Right ventricle myocardium inferior (tissue), 1 donor: ENCODE results near the gene ACTBL2. TPM values are rescaled to one million over a fixed set of nuclear protein-coding genes. Genes with fewer than 3 reads are reported as not detected.
"Not testable (repeated sequence)": the region's sequence is repeated elsewhere in the genome, so short reads cannot be mapped to it uniquely, and the experiment has no call there.

ENCODE experiments used
- ATAC-seq: fragments of 200-7000 bp; cut with Tn5 transposase; one replicate; pipeline ENCODE4 v1.9.1; 2020; ENCODE audit warnings: mild to moderate bottlenecking, moderate library complexity
- DNase-seq: peaks from one replicate; pipeline ENCODE4 v3.0.0; 2021; ENCODE audit errors: missing footprints
- intact Hi-C: fragments of 100-400 bp; cut with DNase I; formaldehyde crosslinking; loops from one replicate; pipeline ENCODE4 v1.11.0; 2022
- long read RNA-seq: library from polyadenylated mRNA; unstranded; transcript quantifications from one replicate; pipeline ENCODE4 v2.0.0, GENCODE V29; 2021
- total RNA-seq: library from RNA; stranded (reverse); fragmentation: NEBNext Ultra II Directional; extraction: Animal tissue kit (Norgen Biotek cat#: 25700); gene quantifications from one replicate; pipeline ENCODE4 v1.2.1, GENCODE V29; 2021
- donor health status: DM: no; HTN: yes; CAD: no; lungs with severe emphysema.

ACTBL2 gene
- total RNA-seq = not detected
- long read RNA-seq = 0 reads

DNA sequence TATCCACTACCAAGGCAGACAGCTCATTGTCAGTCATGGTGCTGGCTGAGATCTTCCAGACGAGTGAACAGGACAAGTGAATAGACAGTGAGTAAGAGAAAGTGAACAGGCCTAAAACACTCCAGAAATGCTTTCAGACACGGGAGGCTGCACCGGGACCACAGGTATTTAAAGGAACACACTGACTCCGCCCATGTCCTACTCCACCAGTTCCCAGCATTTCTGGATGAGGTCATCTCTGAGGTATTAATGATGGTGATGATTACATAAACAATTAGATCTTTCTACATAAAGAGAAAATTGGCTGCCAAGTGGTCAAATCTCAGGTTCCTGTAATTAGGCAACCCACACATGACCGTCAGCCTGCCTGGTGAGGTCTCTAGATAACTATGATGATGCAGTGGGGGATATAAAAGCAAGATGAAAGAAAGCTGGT lies at the start of gene ACTBL2:
TSS of gene ACTBL2 (minus strand) at position 141 of the 436 bp plus-strand sequence. CDS start at position 37, 104 bp downstream.
- ATAC-seq = no peak
- no peak for DNase-seq
- intact Hi-C loops = no loop called here

DNA sequence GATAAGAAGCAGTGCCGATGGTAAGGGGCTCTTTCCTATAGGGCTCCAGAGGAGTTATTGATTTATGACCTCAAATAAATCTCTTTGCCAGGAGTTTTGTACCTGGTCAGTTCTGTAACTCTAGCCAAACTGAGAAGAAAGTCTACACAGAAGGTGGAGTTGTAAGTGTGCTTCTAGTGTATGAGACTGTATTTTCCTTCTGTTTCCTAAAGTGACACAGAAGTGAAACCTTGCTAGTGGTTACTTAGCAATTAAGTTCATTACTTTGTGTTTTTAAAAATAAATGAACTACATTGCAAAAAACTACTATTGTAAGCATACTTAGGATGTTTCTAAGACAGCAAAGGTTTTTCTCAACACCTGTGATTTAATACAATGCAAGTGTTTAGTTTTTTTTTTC lies 48.7 kb upstream of the ACTBL2 start:
- intact Hi-C loops = no loop called here
- DNase-seq = no peak
- ATAC-seq = no peak

DNA sequence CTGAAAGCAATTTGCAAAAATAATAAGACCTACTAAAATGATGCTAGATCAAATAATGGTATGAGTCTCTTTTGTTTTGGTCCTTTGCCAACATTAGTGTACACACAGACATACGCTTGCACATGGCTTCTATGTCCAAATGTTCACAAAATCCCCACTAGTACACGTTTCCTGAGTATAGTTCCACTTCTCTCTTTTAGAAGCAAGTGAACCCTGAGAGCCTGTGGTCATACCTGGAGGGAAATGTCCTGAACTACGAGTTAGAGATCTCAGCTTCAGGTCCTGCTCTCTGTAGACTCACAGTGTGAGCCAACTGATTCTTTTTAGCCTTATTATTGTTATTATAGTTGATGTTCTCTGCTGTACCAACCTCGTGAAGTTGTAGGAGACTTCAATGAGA lies 47.3 kb upstream of the ACTBL2 start:
- ATAC-seq = no peak
- no peak for DNase-seq
- intact Hi-C loops = no loop called here

DNA sequence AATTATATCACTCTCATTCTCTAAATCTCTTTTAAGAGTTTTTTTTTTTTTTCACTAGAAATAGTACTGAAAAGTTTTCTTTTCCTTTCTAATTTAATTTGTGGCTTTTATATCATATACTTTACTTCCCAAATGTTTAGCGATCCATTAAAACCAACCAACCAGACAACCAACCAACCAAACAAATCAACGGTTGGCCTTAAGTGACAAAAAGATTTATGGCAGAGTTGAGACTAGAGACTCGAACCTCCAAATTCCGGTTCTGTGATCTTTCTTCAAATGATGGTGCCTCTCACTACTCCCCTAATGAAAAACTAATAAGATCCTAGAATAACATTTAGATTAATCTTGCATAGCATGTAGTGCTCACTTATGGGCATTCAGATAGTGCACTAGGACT lies 45.3 kb upstream of the ACTBL2 start:
- ATAC-seq (no peak), DNase-seq (no peak)
- intact Hi-C loops = no loop called here

DNA sequence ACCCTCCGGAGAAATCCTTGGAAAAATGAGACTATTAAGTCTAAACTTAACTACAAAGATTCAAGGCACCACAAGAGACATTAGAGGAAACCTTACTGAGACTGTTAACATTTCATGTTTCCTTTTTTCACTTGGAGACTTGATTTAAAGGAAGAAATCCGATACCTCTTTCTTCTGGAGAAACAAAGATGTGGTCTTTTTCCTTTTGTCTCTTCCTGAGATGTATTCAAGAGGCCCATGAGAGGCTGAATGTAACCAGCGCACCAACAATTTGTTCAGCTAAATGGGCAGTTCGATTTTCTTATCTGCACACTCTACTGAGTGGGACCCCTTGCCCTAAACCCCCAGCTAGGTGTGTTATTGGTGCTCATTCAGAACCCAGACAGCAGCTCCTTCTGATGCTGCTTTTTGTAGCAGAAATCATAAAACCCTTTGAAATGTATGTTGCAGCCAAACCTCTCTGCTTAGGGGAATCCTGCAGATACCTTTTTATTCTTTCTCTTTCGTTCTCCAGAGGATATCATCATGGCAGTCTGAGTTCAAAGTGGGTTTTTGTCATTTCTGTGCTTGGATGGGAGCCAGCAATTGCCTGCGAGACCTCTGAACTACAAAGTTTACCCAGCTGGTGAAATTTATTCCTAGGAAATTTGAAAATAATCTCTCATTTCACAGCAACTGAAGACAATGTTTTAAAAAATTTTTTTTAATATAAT lies 41.9 kb upstream of the ACTBL2 start:
- DNase-seq (no peak), ATAC-seq (no peak)
- intact Hi-C loops = no loop called here

DNA sequence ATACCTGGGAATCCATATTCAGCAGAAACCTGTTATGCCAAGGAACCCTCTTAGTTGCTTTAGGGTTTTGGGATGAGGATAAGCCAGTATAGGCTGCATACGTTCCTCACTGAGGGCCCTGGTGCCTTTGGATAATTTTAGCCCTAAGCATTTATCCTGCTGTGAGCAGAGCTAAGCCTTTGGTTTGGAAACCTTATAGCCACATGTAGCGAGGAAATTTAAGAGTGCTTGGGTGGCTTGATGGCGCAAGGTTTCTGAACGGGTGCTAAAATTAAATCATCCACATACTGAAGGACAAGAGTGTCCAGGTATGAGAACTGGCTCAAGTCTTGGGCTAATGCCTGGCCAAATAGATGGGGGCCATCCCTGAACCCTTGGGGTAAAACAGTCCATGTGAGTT lies 39.9 kb upstream of the ACTBL2 start:
- intact Hi-C loops, ATAC-seq: not testable (repeated sequence)

DNA sequence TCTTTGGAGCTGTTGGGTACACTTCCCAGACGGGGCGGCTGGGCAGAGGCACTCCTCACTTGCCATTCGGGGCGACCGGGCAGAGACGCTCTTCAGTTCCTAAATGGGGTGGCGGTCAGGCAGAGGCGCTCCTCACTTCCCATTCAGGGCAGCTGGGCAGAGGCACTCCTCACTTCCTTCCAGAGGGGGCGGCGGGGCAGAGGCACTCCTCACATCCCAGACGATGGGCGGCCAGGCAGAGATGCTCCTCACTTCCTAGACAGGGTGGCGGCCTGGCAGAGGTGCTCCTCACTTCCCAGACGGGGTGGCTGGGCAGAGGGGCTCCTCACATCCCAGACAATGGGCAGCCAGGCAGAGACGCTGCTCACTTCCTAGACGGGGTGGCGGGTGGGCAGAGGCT lies 35.8 kb upstream of the ACTBL2 start:
- intact Hi-C loops, ATAC-seq, DNase-seq: not testable (repeated sequence)

More for the DNA sequence above, 39.9 kb upstream of the ACTBL2 start:
- not testable (repeated sequence) for DNase-seq

DNA sequence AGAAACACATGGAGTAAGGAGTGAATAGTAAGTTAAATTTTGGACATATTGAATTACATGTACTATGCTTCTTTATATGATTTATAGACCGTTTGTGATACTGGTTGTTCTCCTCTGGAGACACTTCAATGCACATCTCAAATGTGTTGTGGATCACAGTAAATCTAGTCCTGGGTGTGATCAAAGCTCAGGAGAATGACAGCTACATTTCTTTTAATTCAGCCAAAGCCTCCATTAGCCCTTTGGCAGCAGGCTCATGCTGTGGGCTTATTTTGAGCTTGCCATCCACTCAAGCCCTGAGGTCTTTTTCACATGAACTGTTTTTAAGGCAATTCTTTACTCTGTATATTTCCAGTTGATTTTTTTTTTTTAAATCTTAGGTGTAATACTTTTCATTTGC lies 34.6 kb upstream of the ACTBL2 start:
- intact Hi-C loops = no loop called here
- no peak for ATAC-seq
- DNase-seq = no peak

DNA sequence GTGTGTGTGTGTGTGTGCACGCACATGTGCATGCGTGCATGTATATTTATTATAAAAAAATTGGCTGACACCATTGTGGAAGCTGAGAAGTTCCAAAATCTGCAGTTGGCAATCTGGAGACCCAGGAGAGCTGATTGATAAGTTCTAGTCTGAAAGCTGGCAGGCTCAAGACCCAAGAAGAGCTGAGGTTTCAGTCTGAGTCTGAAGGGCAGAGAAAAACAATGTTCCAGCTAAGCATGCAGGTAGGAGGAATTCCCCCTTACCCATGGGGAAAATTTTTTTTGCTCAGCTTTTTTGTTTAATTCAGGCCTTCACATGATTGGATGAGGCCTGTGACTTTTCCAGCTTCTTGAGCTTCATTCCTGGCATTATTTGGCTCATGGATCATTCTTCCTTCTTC lies 31.2 kb upstream of the ACTBL2 start:
- no peak for ATAC-seq
- DNase-seq = no peak
- intact Hi-C loops = no loop called here

DNA sequence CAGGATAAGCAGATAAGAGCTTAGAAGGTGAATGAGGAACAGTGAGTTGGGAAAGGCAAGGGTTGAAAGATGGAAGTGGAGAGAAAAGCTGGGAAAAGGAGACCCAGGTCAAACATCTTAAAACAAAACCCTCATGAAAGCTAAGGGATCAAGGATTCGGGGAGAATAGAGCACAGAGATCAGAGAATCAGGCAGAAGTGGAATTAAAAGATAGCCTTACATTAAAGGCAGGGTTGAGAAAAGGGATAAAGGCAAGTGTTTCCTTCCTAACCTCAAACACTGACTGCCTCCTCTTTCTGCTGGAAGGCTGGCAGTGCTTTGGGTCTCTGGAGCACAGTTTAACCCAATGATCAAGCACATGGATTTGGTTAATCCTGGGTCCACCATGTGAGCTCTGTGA lies 28.7 kb upstream of the ACTBL2 start:
- DNase-seq (no peak), ATAC-seq (no peak)
- intact Hi-C loops = no loop called here

DNA sequence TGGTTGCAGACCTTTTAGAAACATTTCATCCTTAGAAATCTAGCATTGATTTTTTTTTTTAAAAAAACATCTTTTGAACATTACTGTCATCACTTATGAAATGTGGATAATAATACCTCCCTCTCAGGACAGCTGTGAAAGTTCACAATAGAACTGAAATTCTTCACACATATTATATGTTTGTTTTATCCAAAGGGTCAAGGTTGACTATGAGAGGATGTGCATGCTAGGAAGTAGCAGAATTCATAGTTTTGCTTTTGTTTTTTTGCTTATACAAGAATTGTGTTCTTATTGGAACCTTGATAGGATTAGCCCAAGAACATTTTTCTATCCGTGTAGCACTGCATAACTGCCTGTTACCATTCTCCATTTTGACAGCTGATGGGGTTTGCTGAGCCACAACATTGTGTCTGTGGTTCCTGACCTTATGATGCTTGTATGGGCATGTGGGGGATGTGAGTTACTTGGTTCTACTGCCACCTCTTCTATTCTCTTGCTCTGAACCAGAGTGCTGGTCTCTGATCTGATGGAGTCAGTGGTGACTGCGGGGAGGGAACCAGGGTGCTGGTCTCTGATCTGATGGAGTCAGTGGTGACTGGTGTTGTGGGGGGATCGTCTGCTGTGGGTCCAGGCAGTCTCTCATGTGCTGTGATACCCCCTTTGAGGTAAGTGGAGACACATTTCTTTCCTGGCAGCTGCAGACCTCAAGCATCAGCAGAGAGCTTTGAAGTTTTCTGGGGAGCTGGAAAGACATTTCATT lies 27.1 kb upstream of the ACTBL2 start:
- ATAC-seq (no peak), DNase-seq (no peak)
- intact Hi-C loops = loop anchor here (10.0 kb wide), 1 partner anchor 185 kb away; no protein-coding TSS in a partner anchor

DNA sequence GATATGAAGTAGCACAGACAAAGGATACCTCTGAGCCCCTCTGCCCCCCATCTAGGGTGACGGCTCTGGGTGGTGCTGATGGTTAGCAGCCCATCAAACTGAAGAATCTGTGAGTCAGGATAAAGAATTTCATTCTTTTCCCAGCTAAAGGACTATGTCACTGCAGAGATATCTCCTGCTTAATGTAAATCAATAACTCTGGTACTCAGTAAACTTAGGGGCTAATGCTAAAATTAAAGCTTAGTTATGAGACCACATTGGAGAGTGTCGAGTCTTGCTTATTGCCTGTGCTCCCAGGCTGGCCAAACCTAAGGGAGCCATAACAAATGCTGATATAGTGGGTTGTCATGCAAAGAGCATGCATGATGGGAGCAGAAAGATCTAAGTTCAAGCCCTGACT lies 25.6 kb upstream of the ACTBL2 start:
- intact Hi-C loops = loop anchor here (10.0 kb wide), 1 partner anchor 187 kb away; no protein-coding TSS in a partner anchor

DNA sequence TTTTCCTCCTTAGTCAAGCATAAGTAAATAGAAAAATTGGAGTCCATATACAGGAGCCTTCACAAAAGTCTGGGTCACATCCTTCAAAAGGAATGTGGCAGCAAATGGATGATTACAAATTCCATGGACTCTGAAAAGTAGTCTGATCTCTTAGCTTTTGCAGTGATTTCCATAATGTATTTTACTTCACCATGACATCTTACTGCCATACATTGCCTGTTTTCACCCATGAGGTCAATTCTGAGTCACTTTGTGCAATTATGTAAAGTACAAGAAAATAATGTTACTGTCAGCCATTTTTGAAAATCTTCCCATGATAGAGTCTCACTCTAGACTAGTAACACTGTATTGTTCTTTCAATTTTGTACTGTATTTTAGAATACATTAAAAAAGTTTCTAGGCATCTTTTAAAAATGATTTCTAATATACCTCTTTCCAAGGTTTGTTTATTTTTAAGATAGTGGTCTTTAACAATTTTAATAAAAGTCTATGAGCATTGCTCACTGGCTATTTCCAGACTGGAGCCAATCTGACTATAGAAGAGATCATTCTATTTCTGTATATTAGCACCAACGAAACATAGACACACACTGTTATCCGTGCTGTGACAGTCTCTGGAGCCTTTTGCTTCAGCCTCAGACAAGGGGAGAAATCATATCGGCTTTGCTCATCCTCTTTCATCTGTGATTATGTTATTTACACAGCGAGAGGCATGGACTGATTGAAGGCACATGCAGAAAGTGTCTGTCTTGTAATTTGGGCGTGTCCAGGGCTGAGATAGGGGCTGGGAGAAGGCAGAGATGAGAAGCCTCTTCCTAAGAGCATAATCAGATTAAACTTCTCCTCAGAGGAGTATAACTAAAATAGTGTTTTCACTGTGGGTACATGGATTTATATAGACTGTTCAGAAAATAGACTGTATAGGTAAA lies 22.9 kb upstream of the ACTBL2 start:
- no peak for ATAC-seq
- intact Hi-C loops = loop anchor here (10.0 kb wide), 1 partner anchor 189 kb away; no protein-coding TSS in a partner anchor

More for the DNA sequence above, 25.6 kb upstream of the ACTBL2 start:
- DNase-seq (no peak), ATAC-seq (no peak)

DNA sequence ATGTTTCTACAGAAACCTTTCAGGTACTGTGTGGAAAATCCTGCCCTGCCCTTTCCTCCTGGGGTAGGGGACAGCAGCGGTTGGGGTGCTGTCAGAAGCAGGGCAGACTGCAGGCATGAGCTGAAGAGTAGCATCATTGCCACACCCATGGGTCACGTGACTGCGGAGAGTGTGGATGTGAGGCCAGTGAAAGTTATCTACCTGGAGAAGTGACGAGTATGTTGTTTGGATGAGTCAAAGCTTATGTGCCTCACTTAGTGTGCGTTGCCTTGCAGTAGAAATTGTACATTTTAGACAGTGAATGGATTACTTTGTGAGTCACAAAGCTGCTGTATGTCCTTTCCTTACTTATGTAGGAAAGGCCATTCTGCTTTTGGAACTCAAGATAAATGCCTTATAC lies 21.7 kb upstream of the ACTBL2 start:
- intact Hi-C loops = loop anchor here (10.0 kb wide), 1 partner anchor 190 kb away; no protein-coding TSS in a partner anchor
- DNase-seq (no peak), ATAC-seq (no peak)

More for the DNA sequence above, 22.9 kb upstream of the ACTBL2 start:
- DNase-seq = no peak

DNA sequence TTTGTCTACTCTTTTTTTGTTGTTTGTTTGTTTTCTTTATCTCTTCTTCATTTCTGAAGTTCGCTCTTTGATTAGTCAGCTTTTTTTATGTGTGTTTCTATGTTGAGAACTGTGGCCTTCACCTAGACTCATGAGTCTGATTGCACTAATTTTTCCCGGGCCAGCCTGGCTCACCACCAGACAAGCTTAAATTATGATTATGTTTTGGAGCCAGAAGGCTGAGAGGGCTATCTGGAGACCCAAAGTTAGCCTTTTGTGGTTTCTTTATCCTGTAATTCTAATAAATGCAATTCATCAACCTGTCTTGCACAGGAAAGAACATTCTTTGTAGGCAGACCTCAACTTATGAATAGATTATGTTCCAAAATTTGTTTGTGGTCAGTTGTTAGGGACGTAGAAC lies 20.8 kb upstream of the ACTBL2 start:
- DNase-seq (no peak), ATAC-seq (no peak)
- intact Hi-C loops = loop anchor here (10.0 kb wide), 1 partner anchor 191 kb away; no protein-coding TSS in a partner anchor

DNA sequence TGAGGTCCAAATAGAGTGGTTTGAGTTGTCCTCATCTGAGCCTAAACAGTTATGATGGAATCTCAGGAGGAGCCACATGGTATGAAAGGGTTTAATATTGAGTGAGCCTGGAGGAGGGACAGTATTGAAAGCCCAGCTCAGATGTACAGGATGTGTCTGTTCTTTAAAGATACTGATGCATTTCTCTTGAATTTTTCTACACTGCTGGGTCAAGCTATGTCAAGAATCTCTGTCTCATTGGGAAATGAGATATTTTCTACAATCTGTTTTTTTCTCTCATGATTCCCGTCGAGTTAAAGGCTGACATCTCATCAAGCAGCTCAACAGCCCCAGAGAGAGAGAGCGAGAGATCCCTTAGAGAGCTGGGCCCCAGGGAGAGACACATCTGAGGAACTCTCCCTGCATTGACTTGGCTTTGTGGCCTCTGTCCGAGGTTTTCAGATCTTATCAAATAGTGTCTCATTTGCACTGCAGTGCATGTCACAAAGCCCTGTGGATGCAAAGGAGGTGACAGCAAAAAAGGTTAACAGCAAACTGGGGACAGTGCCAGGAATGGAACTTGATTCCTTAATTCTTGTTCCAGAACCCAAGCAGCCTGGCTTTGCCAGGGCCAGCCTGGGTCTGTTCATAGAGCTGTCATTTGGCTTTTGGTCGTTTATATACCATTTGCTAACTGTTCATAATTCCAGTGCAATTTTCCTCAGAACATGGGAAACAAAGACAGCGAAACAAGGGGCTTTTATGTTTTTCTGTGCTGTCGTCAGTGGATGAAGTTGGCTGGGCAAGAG lies 19.0 kb upstream of the ACTBL2 start:
- ATAC-seq (peak; percentile 82), DNase-seq (no peak)
- intact Hi-C loops = loop anchor here (1.0 to 10.0 kb wide), 3 partner anchors 161 to 959 kb away; partner anchors contain the start of gene PLK2

DNA sequence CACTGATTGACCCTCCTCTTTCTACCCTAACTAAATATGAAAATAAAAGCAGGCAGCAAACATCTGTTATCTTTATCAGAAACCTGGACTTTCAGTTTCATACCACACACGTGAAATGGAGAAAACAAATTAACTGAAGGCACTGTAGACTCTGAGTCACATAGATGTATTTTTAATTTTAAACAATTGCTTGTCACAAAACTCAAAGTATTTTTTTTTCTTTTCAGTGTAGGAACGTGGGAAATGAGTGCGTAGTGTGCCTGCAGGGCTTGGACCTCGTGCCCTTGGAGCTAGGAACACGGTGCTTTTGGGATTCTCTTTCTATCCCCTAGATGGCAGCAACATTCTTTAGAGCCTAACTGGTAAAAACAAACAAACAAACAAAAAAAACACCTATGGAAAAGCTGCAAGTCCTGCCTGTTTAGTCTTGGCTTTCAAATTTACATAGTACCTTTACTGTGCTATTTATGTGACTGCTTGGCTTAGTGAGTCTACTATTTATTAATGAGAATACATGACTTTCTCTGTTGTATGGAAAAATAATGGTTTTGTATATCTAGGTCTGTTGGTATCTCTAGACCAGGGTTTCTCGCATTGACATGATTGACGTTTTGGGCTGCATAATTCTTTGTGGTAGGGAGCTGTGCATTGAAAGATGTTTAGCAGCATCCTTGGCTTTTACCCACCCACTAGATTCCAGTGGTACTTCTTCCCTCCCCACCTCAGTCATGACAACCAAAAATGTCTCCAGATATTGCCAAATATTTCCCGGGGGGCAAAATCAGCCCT lies 16.8 kb upstream of the ACTBL2 start:
- intact Hi-C loops = loop anchor here (1.0 to 10.0 kb wide), 5 partner anchors 163 to 389 kb away; no protein-coding TSS in a partner anchor
- DNase-seq (no peak), ATAC-seq (peak; percentile 59)
